ENCODE results near the gene HDDC3. TPM values are rescaled to one million over a fixed set of nuclear protein-coding genes. Genes with fewer than 3 reads are reported as not detected.

The HDDC3 gene
- total and polyA plus RNA-seq, 9 of the 15 experiments (the other 6 are each of a cell fraction or from before 2014, with no cell fraction given): 14.9 to 55.8 (median 36.9) TPM

- TF ChIP-seq TSHZ1 (CRISPR knock-in tag; IDR thresholded peaks at IDR 0.05): no peak
- TF ChIP-seq GABPB2 (CRISPR knock-in tag; conservative IDR thresholded peaks at IDR 0.05): no peak
- TF ChIP-seq YY1 (IDR thresholded peaks at IDR 0.05; ENCODE audit: borderline replicate concordance in 1 of 3, control insufficient read depth in 1 of 3, extremely low read depth in 1 of 3, insufficient read depth in 3 of 3, insufficient read length in 1 of 3, insufficient replicate concordance in 2 of 3, low read depth in 1 of 3, low read length in 2 of 3): peak in 1 of 3 experiments; percentile 11
- peak; percentile 44; the same call in 1 of the 2 replicates for TF ChIP-seq MEF2D (tag; conservative IDR thresholded peaks at IDR 0.05; ENCODE audit: low read depth)
- TF ChIP-seq EP400 (IDR thresholded peaks at IDR 0.05): peak; percentile 52; the same call in 1 of the 2 replicates
- no peak for TF ChIP-seq GTF2B (IDR thresholded peaks at IDR 0.05; ENCODE audit: extremely low read depth, insufficient read length)
- no peak for TF ChIP-seq U2AF2 (optimal IDR thresholded peaks at IDR 0.05; ENCODE audit: low read depth, low read length)
- peak; percentile 44 to 70; a peak in 3 of 4 replicates for TF ChIP-seq RAD21 (CRISPR knock-in tag; conservative IDR thresholded peaks at IDR 0.05 in 1 of 2, IDR thresholded peaks at IDR 0.05 in 1 of 2)
- TF ChIP-seq SUPT5H (IDR thresholded peaks at IDR 0.05): no peak
- no peak for TF ChIP-seq ESRRB (CRISPR knock-in tag; IDR thresholded peaks at IDR 0.05; ENCODE audit: borderline replicate concordance)
- peak; percentile 67 for TF ChIP-seq NFIC (IDR thresholded peaks at IDR 0.05)
- TF ChIP-seq TCF15 (CRISPR knock-in tag; IDR thresholded peaks at IDR 0.05): no peak
- no peak for TF ChIP-seq DNMT1 (IDR thresholded peaks at IDR 0.05)
- TF ChIP-seq THAP7 (CRISPR knock-in tag; IDR thresholded peaks at IDR 0.05): no peak
- TF ChIP-seq ARID3A (IDR thresholded peaks at IDR 0.05; ENCODE audit: borderline replicate concordance, low read depth, low read length): peak; percentile 77; the same call in 1 of the 2 replicates
- TF ChIP-seq ETV1 (tag; conservative IDR thresholded peaks at IDR 0.05; ENCODE audit: low read depth): peak; percentile 77
- no peak for TF ChIP-seq SAFB2 (IDR thresholded peaks at IDR 0.05; ENCODE audit: borderline replicate concordance, low read depth, low read length, severe bottlenecking)
These were observed 36.7 kb downstream of the HDDC3 start (continued) for GRCh38 chr15:90895571-90896117.
